ENCODE measurements around the gene SLC3A2.

SLC3A2 gene

GRCh38 chr11:62921201-62921572 is 40.5 kb downstream of the SLC3A2 start, which contains the start of gene CHRM1:
TSS of gene CHRM1 (minus strand) at chr11:62921363. CDS start at chr11:62911100, 10,263 bp downstream.
- Histone ChIP-seq H3K4me3 (ENCODE audit: low read depth, low read length) (peak within 1 kb of the TSS; percentile 22), H3K9ac (ENCODE audit: low read depth, low read length) (no peak within 1 kb of the TSS), H3K36me3 (ENCODE audit: control insufficient read depth, insufficient read depth, low read length) (no peaks in the 10 kb centered on the region), H3K27me3 (ENCODE audit: control insufficient read depth, insufficient read depth, low read length) (peaks cover 40% of the 10 kb centered on the region), H3K4me1 (ENCODE audit: control insufficient read depth, insufficient read depth, low read length) (peaks cover 9% of the 10 kb centered on the region), H3K9me3 (ENCODE audit: control insufficient read depth, insufficient read depth, low read length) (no peaks in the 10 kb centered on the region)

- H3K4me3 ChIP-seq (ENCODE audit: low read depth, low read length), result peak overlapping the region; percentile 22
- no peak overlapping the region for H3K9ac ChIP-seq (ENCODE audit: low read depth, low read length)
- H3K4me1 ChIP-seq (ENCODE audit: control insufficient read depth, insufficient read depth, low read length), result peaks cover 9% of the 10 kb centered on the region
- H3K27me3 ChIP-seq (ENCODE audit: control insufficient read depth, insufficient read depth, low read length), result peaks cover 45% of the 10 kb centered on the region
- no peaks in the 10 kb centered on the region for H3K36me3 ChIP-seq (ENCODE audit: control insufficient read depth, insufficient read depth, low read length)
- no peaks in the 10 kb centered on the region for H3K9me3 ChIP-seq (ENCODE audit: control insufficient read depth, insufficient read depth, low read length)
These were observed 41.0 kb downstream of the SLC3A2 start for GRCh38 chr11:62921573-62922188.

- H3K27me3 ChIP-seq (ENCODE audit: control insufficient read depth, insufficient read depth, low read length), result peaks cover 50% of the 10 kb centered on the region
- no peaks in the 10 kb centered on the region for H3K9me3 ChIP-seq (ENCODE audit: control insufficient read depth, insufficient read depth, low read length)
- H3K4me1 ChIP-seq (ENCODE audit: control insufficient read depth, insufficient read depth, low read length), result peaks cover 9% of the 10 kb centered on the region
- no peaks in the 10 kb centered on the region for H3K36me3 ChIP-seq (ENCODE audit: control insufficient read depth, insufficient read depth, low read length)
- peak overlapping the region; percentile 5 for H3K4me3 ChIP-seq (ENCODE audit: low read depth, low read length)
- H3K9ac ChIP-seq (ENCODE audit: low read depth, low read length), result no peak overlapping the region
These were observed 41.5 kb downstream of the SLC3A2 start for GRCh38 chr11:62922189-62922589.

- Histone ChIP-seq H3K9ac (ENCODE audit: low read depth, low read length) (no peak overlapping the region), H3K4me1 (ENCODE audit: control insufficient read depth, insufficient read depth, low read length) (peaks cover 12% of the 10 kb centered on the region), H3K27me3 (ENCODE audit: control insufficient read depth, insufficient read depth, low read length) (peaks cover 57% of the 10 kb centered on the region), H3K4me3 (ENCODE audit: low read depth, low read length) (peak overlapping the region; percentile 55), H3K9me3 (ENCODE audit: control insufficient read depth, insufficient read depth, low read length) (no peaks in the 10 kb centered on the region), H3K36me3 (ENCODE audit: control insufficient read depth, insufficient read depth, low read length) (no peaks in the 10 kb centered on the region)
These were observed 42.1 kb downstream of the SLC3A2 start for GRCh38 chr11:62922653-62923431.

GRCh38 chr11:62923601-62924411 is 43.1 kb downstream of the SLC3A2 start:
- Histone ChIP-seq H3K9me3 (ENCODE audit: control insufficient read depth, insufficient read depth, low read length) (no peaks in the 10 kb centered on the region), H3K4me1 (ENCODE audit: control insufficient read depth, insufficient read depth, low read length) (peaks cover 12% of the 10 kb centered on the region), H3K9ac (ENCODE audit: low read depth, low read length) (no peak overlapping the region), H3K4me3 (ENCODE audit: low read depth, low read length) (peak overlapping the region; percentile 55), H3K36me3 (ENCODE audit: control insufficient read depth, insufficient read depth, low read length) (no peaks in the 10 kb centered on the region), H3K27me3 (ENCODE audit: control insufficient read depth, insufficient read depth, low read length) (peaks cover 66% of the 10 kb centered on the region)

- Histone ChIP-seq H3K4me3 (ENCODE audit: low read depth, low read length) (peak overlapping the region; percentile 82), H3K27me3 (ENCODE audit: control insufficient read depth, insufficient read depth, low read length) (peaks cover 69% of the 10 kb centered on the region), H3K4me1 (ENCODE audit: control insufficient read depth, insufficient read depth, low read length) (peaks cover 12% of the 10 kb centered on the region), H3K9ac (ENCODE audit: low read depth, low read length) (no peak overlapping the region), H3K9me3 (ENCODE audit: control insufficient read depth, insufficient read depth, low read length) (no peaks in the 10 kb centered on the region), H3K36me3 (ENCODE audit: control insufficient read depth, insufficient read depth, low read length) (no peaks in the 10 kb centered on the region)
These were observed 44.6 kb downstream of the SLC3A2 start for GRCh38 chr11:62925308-62925707.

- peak overlapping the region; percentile 82 for H3K4me3 ChIP-seq (ENCODE audit: low read depth, low read length)
These were observed 45.3 kb downstream of the SLC3A2 start for GRCh38 chr11:62925745-62926679.

GRCh38 chr11:62926680-62927455 is 46.2 kb downstream of the SLC3A2 start:
- peak overlapping the region; percentile 60 for H3K9ac ChIP-seq (ENCODE audit: low read depth, low read length)
- H3K4me1 ChIP-seq (ENCODE audit: control insufficient read depth, insufficient read depth, low read length), result peaks cover 12% of the 10 kb centered on the region
- peaks cover 61% of the 10 kb centered on the region for H3K27me3 ChIP-seq (ENCODE audit: control insufficient read depth, insufficient read depth, low read length)
- H3K36me3 ChIP-seq (ENCODE audit: control insufficient read depth, insufficient read depth, low read length), result no peaks in the 10 kb centered on the region
- H3K9me3 ChIP-seq (ENCODE audit: control insufficient read depth, insufficient read depth, low read length), result no peaks in the 10 kb centered on the region
- peak overlapping the region; percentile 82 for H3K4me3 ChIP-seq (ENCODE audit: low read depth, low read length)

More at GRCh38 chr11:62925745-62926679, 45.3 kb downstream of the SLC3A2 start:
- Histone ChIP-seq H3K27me3 (ENCODE audit: control insufficient read depth, insufficient read depth, low read length) (peaks cover 66% of the 10 kb centered on the region), H3K9me3 (ENCODE audit: control insufficient read depth, insufficient read depth, low read length) (no peaks in the 10 kb centered on the region), H3K4me1 (ENCODE audit: control insufficient read depth, insufficient read depth, low read length) (peaks cover 12% of the 10 kb centered on the region), H3K36me3 (ENCODE audit: control insufficient read depth, insufficient read depth, low read length) (no peaks in the 10 kb centered on the region), H3K9ac (ENCODE audit: low read depth, low read length) (peak overlapping the region; percentile 60)

- Histone ChIP-seq H3K9me3 (ENCODE audit: control insufficient read depth, insufficient read depth, low read length) (no peaks in the 10 kb centered on the region), H3K27me3 (ENCODE audit: control insufficient read depth, insufficient read depth, low read length) (peaks cover 51% of the 10 kb centered on the region), H3K36me3 (ENCODE audit: control insufficient read depth, insufficient read depth, low read length) (no peaks in the 10 kb centered on the region), H3K4me1 (ENCODE audit: control insufficient read depth, insufficient read depth, low read length) (peaks cover 8% of the 10 kb centered on the region), H3K9ac (ENCODE audit: low read depth, low read length) (no peak overlapping the region), H3K4me3 (ENCODE audit: low read depth, low read length) (no peak overlapping the region)
These were observed 47.3 kb downstream of the SLC3A2 start for GRCh38 chr11:62928011-62928410.

- H3K36me3 ChIP-seq (ENCODE audit: control insufficient read depth, insufficient read depth, low read length), result no peaks in the 10 kb centered on the region
- peaks cover 43% of the 10 kb centered on the region for H3K27me3 ChIP-seq (ENCODE audit: control insufficient read depth, insufficient read depth, low read length)
- H3K4me1 ChIP-seq (ENCODE audit: control insufficient read depth, insufficient read depth, low read length), result peaks cover 8% of the 10 kb centered on the region
- H3K9ac ChIP-seq (ENCODE audit: low read depth, low read length), result no peak overlapping the region
- no peak overlapping the region for H3K4me3 ChIP-seq (ENCODE audit: low read depth, low read length)
- no peaks in the 10 kb centered on the region for H3K9me3 ChIP-seq (ENCODE audit: control insufficient read depth, insufficient read depth, low read length)
These were observed 49.5 kb downstream of the SLC3A2 start for GRCh38 chr11:62930157-62930556.
